Measurements from ENCODE around the gene B3GAT3.
A peak's percentile ranks its signal among the peaks of the same experiment; 100 is the strongest.
"Not testable (repeated sequence)": the region's sequence is repeated elsewhere in the genome, so short reads cannot be mapped to it uniquely, and the experiment has no call there.

The B3GAT3 gene

DNA sequence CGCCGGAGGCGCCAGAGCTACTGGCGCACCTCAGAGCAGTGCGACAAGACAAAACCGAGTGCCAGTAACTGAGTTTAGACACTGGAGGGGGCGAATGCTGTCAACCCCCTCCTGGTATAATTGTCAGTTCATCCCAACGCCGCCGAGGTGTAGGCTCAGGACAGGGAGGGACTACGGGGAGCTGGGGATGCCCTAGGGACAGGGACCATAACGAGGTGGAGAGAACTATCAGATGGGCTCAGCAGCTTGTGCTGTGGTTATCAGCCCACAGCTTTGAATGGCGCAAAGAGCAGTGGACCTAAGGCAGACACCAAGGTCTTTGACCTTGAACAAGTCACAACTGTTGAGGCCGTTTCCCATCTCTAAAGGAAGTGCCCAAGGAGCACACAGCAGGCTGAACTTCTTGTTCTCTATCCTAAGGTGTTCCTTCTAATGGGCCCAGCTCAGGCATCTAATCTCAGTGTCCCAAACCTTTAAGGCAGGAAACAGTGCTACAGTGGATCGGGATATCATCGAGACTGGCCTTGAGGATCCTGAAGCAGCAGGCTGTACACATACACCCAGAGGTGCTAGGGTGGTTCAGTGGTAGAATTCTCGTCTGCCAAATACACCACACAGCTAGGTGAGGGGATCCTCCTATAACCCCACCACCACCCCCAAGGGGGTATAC, 29.5 kb downstream of the B3GAT3 start:
- DNase-seq (no peak), ATAC-seq (ENCODE audit: insufficient read depth, low read depth) (no peak)
- Histone ChIP-seq H3K27me3 (ENCODE audit: insufficient read depth, low read length, poor library complexity) (no peaks in the 10 kb centered on the region), H4K20me1 (ENCODE audit: insufficient read depth, low read length) (peaks cover 17% of the 10 kb centered on the region), H3K9me3 (ENCODE audit: insufficient read depth, low read length, severe bottlenecking) (no peaks in the 10 kb centered on the region), H3K9ac (ENCODE audit: low read depth, low read length) (peak overlapping the region; percentile 66), H3K36me3 (ENCODE audit: insufficient read depth, low read length) (peaks cover 62% of the 10 kb centered on the region), H3K27ac (ENCODE audit: low read length) (peak overlapping the region; percentile 79), H3K4me2 (ENCODE audit: insufficient read depth, low read length) (peak overlapping the region; percentile 95), H3K79me2 (ENCODE audit: insufficient read depth, low read length) (peaks cover 39% of the 10 kb centered on the region), H3K4me1 (ENCODE audit: insufficient read depth, low read length) (peaks cover 59% of the 10 kb centered on the region), H3K4me3 (ENCODE audit: low read depth in 1 of 2, low read length in 2 of 2) (peak overlapping the region; percentile 19 to 84; a peak in 3 of 4 replicates), H2AFZ (ENCODE audit: low read depth, low read length) (peak overlapping the region; percentile 80)
- TF ChIP-seq, protein P1, sequence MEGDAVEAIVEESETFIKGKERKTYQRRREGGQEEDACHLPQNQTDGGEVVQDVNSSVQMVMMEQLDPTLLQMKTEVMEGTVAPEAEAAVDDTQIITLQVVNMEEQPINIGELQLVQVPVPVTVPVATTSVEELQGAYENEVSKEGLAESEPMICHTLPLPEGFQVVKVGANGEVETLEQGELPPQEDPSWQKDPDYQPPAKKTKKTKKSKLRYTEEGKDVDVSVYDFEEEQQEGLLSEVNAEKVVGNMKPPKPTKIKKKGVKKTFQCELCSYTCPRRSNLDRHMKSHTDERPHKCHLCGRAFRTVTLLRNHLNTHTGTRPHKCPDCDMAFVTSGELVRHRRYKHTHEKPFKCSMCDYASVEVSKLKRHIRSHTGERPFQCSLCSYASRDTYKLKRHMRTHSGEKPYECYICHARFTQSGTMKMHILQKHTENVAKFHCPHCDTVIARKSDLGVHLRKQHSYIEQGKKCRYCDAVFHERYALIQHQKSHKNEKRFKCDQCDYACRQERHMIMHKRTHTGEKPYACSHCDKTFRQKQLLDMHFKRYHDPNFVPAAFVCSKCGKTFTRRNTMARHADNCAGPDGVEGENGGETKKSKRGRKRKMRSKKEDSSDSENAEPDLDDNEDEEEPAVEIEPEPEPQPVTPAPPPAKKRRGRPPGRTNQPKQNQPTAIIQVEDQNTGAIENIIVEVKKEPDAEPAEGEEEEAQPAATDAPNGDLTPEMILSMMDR (IDR thresholded peaks at IDR 0.05; ENCODE audit: borderline replicate concordance, extremely low read depth, low read length, poor library complexity, severe bottlenecking) = peak; percentile 18
- no peak for TF ChIP-seq EZH2 (IDR thresholded peaks at IDR 0.05; ENCODE audit: borderline replicate concordance, low read depth, low read length, severe bottlenecking)

DNA sequence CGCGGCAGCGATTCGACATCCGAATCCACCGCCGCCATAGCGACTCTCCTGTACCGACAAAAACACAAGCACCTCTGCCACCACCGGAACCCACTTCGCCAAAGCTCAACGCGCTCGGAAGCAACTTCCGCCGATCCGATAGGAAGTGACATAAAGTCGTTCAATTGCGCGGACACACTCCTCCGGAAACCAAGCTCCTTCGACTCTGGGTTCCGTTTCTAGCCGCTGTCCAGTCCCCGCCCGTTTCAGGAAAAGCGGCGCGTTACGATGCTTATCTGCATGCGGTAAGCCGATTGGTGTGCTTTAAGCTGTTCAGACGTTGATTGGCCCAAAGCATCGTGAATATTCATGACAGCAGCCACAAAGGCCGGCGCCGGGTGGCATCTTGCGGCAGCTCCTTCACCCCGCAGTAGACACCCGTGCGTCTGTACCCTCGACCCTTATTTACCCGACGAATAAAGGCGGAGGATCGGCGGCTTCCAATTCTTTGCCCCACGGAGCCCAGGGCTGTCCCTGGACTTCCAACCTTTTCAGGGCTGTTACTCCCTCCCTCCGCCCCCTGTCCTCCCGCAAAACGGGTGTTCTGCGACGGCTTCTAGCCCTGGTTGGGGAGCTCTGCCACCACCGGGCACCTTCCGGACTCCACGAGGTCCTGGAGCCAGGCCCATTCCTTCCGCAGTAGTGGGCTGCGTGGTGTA, 30.2 kb downstream of the B3GAT3 start, which contains the start of gene TUT1:
Gene TUT1 (minus strand): TSS at position 76 of the 698 bp plus-strand sequence. CDS start 38 bp downstream, at position 38.
- H3K4me1 ChIP-seq (ENCODE audit: insufficient read depth, low read length) = peaks cover 58% of the 10 kb centered on the region
- no peaks in the 10 kb centered on the region for H3K9me3 ChIP-seq (ENCODE audit: insufficient read depth, low read length, severe bottlenecking)
- H3K9ac ChIP-seq (ENCODE audit: low read depth, low read length) = peak within 1 kb of the TSS; percentile 87
- H3K36me3 ChIP-seq (ENCODE audit: insufficient read depth, low read length) = peaks cover 60% of the 10 kb centered on the region
- peak within 1 kb of the TSS; percentile 95 for H3K4me2 ChIP-seq (ENCODE audit: insufficient read depth, low read length)
- H3K27ac ChIP-seq (ENCODE audit: low read length) = peak within 1 kb of the TSS; percentile 89
- no peaks in the 10 kb centered on the region for H3K27me3 ChIP-seq (ENCODE audit: insufficient read depth, low read length, poor library complexity)
- peaks cover 16% of the 10 kb centered on the region for H4K20me1 ChIP-seq (ENCODE audit: insufficient read depth, low read length)
- H3K79me2 ChIP-seq (ENCODE audit: insufficient read depth, low read length) = peaks cover 35% of the 10 kb centered on the region
- DNase-seq (peak; percentile 98), ATAC-seq (ENCODE audit: insufficient read depth, low read depth) (peak; percentile 89)
- TF ChIP-seq, protein P1 (IDR thresholded peaks at IDR 0.05; ENCODE audit: borderline replicate concordance, extremely low read depth, low read length, poor library complexity, severe bottlenecking) = no peak
- no peak for TF ChIP-seq EZH2 (IDR thresholded peaks at IDR 0.05; ENCODE audit: borderline replicate concordance, low read depth, low read length, severe bottlenecking)
- H3K4me3 ChIP-seq (ENCODE audit: low read depth in 1 of 2, low read length in 2 of 2) = peak within 1 kb of the TSS; percentile 83 to 84
- peak within 1 kb of the TSS; percentile 89 for H2AFZ ChIP-seq (ENCODE audit: low read depth, low read length)

DNA sequence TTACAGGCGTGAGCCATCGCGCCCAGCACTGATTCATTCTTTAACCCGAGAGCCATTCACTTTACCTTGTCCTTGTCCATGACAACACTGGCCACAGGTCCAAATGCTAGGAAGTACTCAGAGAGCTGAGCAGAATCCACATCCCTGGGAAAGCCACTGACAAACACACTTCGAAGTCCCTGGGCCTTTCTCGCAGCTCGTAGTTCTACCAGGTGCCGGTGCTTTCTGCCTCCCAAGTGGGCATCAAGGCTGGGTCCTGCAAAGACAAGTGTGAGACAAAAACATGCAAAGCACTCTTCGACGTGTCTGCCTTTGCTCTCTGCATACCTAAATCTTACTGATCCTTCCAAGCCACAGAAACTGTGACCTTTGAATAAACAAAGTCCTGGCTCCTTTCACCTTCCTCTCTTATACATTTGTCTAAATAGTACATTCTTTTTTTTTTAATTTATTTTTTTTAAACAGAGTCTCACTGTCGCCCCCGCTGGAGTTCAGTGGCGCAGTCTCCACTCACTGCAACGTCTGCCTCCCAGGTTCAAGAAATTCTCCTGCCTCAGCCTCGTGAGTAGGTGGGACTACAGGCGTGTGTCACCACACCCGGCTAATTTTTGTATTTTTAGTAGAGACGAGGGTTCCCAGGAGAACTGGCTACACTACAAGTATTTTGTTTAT, 32.7 kb downstream of the B3GAT3 start:
- H3K27me3 ChIP-seq (ENCODE audit: insufficient read depth, low read length, poor library complexity) = no peaks in the 10 kb centered on the region

DNA sequence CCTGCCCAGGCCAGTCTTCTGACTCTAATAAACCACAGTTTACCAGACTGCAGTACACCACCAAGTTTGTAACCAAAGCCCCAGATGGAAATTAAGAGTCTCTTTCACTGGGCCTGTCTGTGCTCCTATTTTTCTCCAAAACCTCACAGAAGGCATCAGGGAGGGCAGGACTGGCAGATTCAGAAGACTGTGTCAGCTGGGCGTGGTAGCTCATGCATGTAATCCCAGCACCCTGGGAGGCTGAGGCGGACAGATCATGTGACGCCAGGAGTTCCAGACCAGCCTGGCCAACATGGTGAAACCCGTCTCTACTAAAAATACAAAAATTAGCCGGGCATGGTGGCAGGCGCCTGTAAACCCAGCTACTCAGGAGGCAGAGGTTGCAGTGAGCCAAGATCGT, 36.4 kb downstream of the B3GAT3 start:
- H3K36me3 ChIP-seq (ENCODE audit: insufficient read depth, low read length) = peaks cover 54% of the 10 kb centered on the region

More for the DNA sequence above, 32.7 kb downstream of the B3GAT3 start:
- H2AFZ ChIP-seq (ENCODE audit: low read depth, low read length) = no peak overlapping the region
- H3K4me1 ChIP-seq (ENCODE audit: insufficient read depth, low read length) = peaks cover 39% of the 10 kb centered on the region
- H3K36me3 ChIP-seq (ENCODE audit: insufficient read depth, low read length) = peaks cover 49% of the 10 kb centered on the region
- H3K4me2 ChIP-seq (ENCODE audit: insufficient read depth, low read length) = 0 out of 2 replicates have a peak overlapping the region, but pooled peaks have one; percentile 95
- H3K9ac ChIP-seq (ENCODE audit: low read depth, low read length) = no peak overlapping the region
- no peak overlapping the region for H3K27ac ChIP-seq (ENCODE audit: low read length)
- ATAC-seq (ENCODE audit: insufficient read depth, low read depth) (no peak), DNase-seq (peak; percentile 48)
- no peaks in the 10 kb centered on the region for H3K9me3 ChIP-seq (ENCODE audit: insufficient read depth, low read length, severe bottlenecking)
- TF ChIP-seq, protein P1 (IDR thresholded peaks at IDR 0.05; ENCODE audit: borderline replicate concordance, extremely low read depth, low read length, poor library complexity, severe bottlenecking) = peak; percentile 44
- no peak for TF ChIP-seq EZH2 (IDR thresholded peaks at IDR 0.05; ENCODE audit: borderline replicate concordance, low read depth, low read length, severe bottlenecking)
- peaks cover 36% of the 10 kb centered on the region for H3K79me2 ChIP-seq (ENCODE audit: insufficient read depth, low read length)
- H3K4me3 ChIP-seq (ENCODE audit: low read depth in 1 of 2, low read length in 2 of 2) = no peak overlapping the region
- peaks cover 6% of the 10 kb centered on the region for H4K20me1 ChIP-seq (ENCODE audit: insufficient read depth, low read length)

DNA sequence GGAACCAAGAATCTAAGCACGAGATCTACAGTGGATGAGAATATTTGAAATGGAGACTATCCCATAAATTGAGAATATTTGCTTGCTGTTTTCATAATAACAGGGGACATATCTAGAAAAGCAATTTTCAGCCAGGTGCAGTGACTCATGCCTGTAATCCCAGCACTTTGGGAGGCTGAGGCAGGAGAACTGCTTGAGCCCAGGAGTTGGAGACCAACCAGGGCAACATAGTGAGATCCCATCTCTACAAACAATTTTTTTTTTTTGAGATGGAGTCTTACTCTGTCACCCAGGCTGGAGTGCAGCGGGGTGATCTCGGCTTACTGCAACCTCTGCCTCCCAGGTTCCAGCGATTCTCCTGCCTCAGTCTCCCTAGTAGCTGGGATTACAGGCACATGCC, 40.1 kb downstream of the B3GAT3 start:
- not testable (repeated sequence) for H3K4me3 ChIP-seq (ENCODE audit: low read depth in 1 of 2, low read length in 2 of 2)
- peaks cover 66% of the 10 kb centered on the region for H3K36me3 ChIP-seq (ENCODE audit: insufficient read depth, low read length)

More for the DNA sequence above, 36.4 kb downstream of the B3GAT3 start:
- not testable (repeated sequence) for H3K27ac ChIP-seq (ENCODE audit: low read length); H2AFZ ChIP-seq (ENCODE audit: low read depth, low read length); H3K27me3 ChIP-seq (ENCODE audit: insufficient read depth, low read length, poor library complexity); ATAC-seq (ENCODE audit: insufficient read depth, low read depth); H3K9ac ChIP-seq (ENCODE audit: low read depth, low read length); H4K20me1 ChIP-seq (ENCODE audit: insufficient read depth, low read length); H3K9me3 ChIP-seq (ENCODE audit: insufficient read depth, low read length, severe bottlenecking); H3K4me2 ChIP-seq (ENCODE audit: insufficient read depth, low read length); DNase-seq; H3K4me3 ChIP-seq (ENCODE audit: low read depth in 1 of 2, low read length in 2 of 2)
- peaks cover 32% of the 10 kb centered on the region for H3K79me2 ChIP-seq (ENCODE audit: insufficient read depth, low read length)
- H3K4me1 ChIP-seq (ENCODE audit: insufficient read depth, low read length) = peaks cover 10% of the 10 kb centered on the region

More for the DNA sequence above, 40.1 kb downstream of the B3GAT3 start:
- not testable (repeated sequence) for H4K20me1 ChIP-seq (ENCODE audit: insufficient read depth, low read length); H2AFZ ChIP-seq (ENCODE audit: low read depth, low read length); ATAC-seq (ENCODE audit: insufficient read depth, low read depth); H3K27ac ChIP-seq (ENCODE audit: low read length); H3K9ac ChIP-seq (ENCODE audit: low read depth, low read length); DNase-seq; H3K9me3 ChIP-seq (ENCODE audit: insufficient read depth, low read length, severe bottlenecking); H3K4me1 ChIP-seq (ENCODE audit: insufficient read depth, low read length); H3K27me3 ChIP-seq (ENCODE audit: insufficient read depth, low read length, poor library complexity); H3K4me2 ChIP-seq (ENCODE audit: insufficient read depth, low read length)
- peaks cover 19% of the 10 kb centered on the region for H3K79me2 ChIP-seq (ENCODE audit: insufficient read depth, low read length)

Data from DND-41 (cell line).